HCT116 (cell line): Measurements from ENCODE around the gene ACOXL. TPM values are rescaled to one million over a fixed set of nuclear protein-coding genes. Genes with fewer than 3 reads are reported as not detected.

Experiments
- ATAC-seq: fragments of 200-7000 bp; cut with Tn5 transposase; 2 replicates; pipeline ENCODE4 v1.9.1; 2020; ENCODE audit warnings: mild to moderate bottlenecking, moderate library complexity
- BruUV-seq: library from RNA; stranded (reverse); fragments of 400-500 nt; replicated peaks from 2 replicates; lab custom pipeline; 2021; lab: Mats Ljungman, UMichigan
- CTCF ChIA-PET: fragments of 300-600 bp; sonication (Branson Sonifier 250); formaldehyde crosslinking; loops from one replicate; lab custom pipeline; 2021; ENCODE audit warnings: antibody characterized with exemption; lab: Charles Lee
- POLR2A ChIA-PET: fragments of 300-600, 350-600 bp; sonication (Branson Sonifier 250); formaldehyde crosslinking; loops from one replicate; lab custom pipeline; 2021; ENCODE audit warnings: antibody characterized with exemption; lab: Charles Lee
- RAD21 ChIA-PET, 2 experiments: fragments of 300-600 bp; sonication (Branson Sonifier 250); formaldehyde crosslinking; loops; one replicate each; lab custom pipeline; 2023; ENCODE audit warnings: low total read pairs in 2 of 2; ENCODE audit not compliant: uncharacterized antibody in 2 of 2, unreplicated experiment in 2 of 2, low non-redundant PET in 1 of 2; lab: Charles Lee
- DNase-seq: peaks from one replicate; pipeline ENCODE4 v3.0.0-alpha.2; 2010; ENCODE audit warnings: low read depth, low spot score
- H2AFZ ChIP-seq: fragments of 200-600 bp; shearing (Covaris generic), sonication (generic); 2 replicates; pipeline ENCODE4 v1.6.1; 2017; ENCODE audit warnings: low read depth, mixed run types, mixed read lengths, antibody characterized with exemption, low read length; ENCODE audit not compliant: poor library complexity, severe bottlenecking
- H3K27ac ChIP-seq: 2 replicates; pipeline ENCODE4 v1.5.1; 2012; ENCODE audit warnings: low read depth, low read length
- H3K27me3 ChIP-seq: fragments of 200-600 bp; sonication (generic); 2 replicates; pipeline ENCODE4 v1.6.1; 2016; ENCODE audit warnings: mixed run types, low read length, mixed read lengths; ENCODE audit not compliant: insufficient read depth
- H3K36me3 ChIP-seq, 2 experiments: fragments of 200-500 bp in 1 of 2; fragments of 200-600 bp in 1 of 2; sonication (Bioruptor generic) in 1 of 2; sonication (generic) in 1 of 2; 2 replicates each; pipeline versions ENCODE4 v1.5.1 to v1.6.1; 2014 to 2016; ENCODE audit warnings: low read length in 2 of 2, inconsistent platforms in 1 of 2, mixed read lengths in 1 of 2, mixed run types in 1 of 2; ENCODE audit not compliant: insufficient read depth in 2 of 2, control insufficient read depth in 1 of 2
- H3K4me1 ChIP-seq, 2 experiments: fragments of 200-600 bp in 1 of 2; sonication (generic) in 1 of 2; 2 replicates each; pipeline versions ENCODE4 v1.5.1 to v1.6.1; 2012 to 2017; ENCODE audit warnings: low read length in 2 of 2, inconsistent platforms in 1 of 2, mild to moderate bottlenecking in 1 of 2, mixed read lengths in 1 of 2, mixed run types in 1 of 2, moderate library complexity in 1 of 2; ENCODE audit not compliant: insufficient read depth in 2 of 2, control insufficient read depth in 1 of 2
- H3K4me2 ChIP-seq: fragments of 200-600 bp; sonication (generic); 2 replicates; pipeline ENCODE4 v1.6.1; 2017; ENCODE audit warnings: mixed run types, low read length, mixed read lengths
- H3K4me3 ChIP-seq, 2 experiments: fragments of 200-600 bp in 1 of 2; sonication (generic) in 1 of 2; replicated peaks in 1 of 2; 2 replicates each; pipeline ENCODE4 v1.5.1; 2011 to 2016; ENCODE audit warnings: low read length in 2 of 2, control low read depth in 1 of 2, low read depth in 1 of 2, mild to moderate bottlenecking in 1 of 2, mixed read lengths in 1 of 2, mixed run types in 1 of 2
- H3K79me2 ChIP-seq: fragments of 200-600 bp; sonication (generic); 2 replicates; pipeline ENCODE4 v1.6.1; 2017; ENCODE audit warnings: mild to moderate bottlenecking, mixed run types, low read length, moderate library complexity, mixed read lengths; ENCODE audit not compliant: insufficient read depth
- H3K9ac ChIP-seq: fragments of 200-600 bp; sonication (generic); 2 replicates; pipeline ENCODE4 v1.6.1; 2016; ENCODE audit warnings: low read length, mixed read lengths
- H3K9me2 ChIP-seq: fragments of 200-600 bp; sonication (generic), shearing (Covaris generic); 2 replicates; pipeline ENCODE4 v1.6.1; 2017; ENCODE audit warnings: mixed run types, mild to moderate bottlenecking, moderate library complexity; ENCODE audit not compliant: insufficient read depth
- H3K9me3 ChIP-seq, 2 experiments: fragments of 200-500 bp in 1 of 2; fragments of 200-600 bp in 1 of 2; sonication (Bioruptor generic) in 1 of 2; sonication (generic) in 1 of 2; 2 replicates each; pipeline ENCODE4 v1.6.1; 2014 to 2017; ENCODE audit warnings: low read length in 2 of 2, mixed read lengths in 2 of 2, inconsistent platforms in 1 of 2, low read depth in 1 of 2, mild to moderate bottlenecking in 1 of 2, mixed run types in 1 of 2, moderate library complexity in 1 of 2; ENCODE audit not compliant: control insufficient read depth in 1 of 2, insufficient read depth in 1 of 2
- H4K20me1 ChIP-seq: fragments of 200-600 bp; sonication (generic), shearing (Covaris generic); 2 replicates; pipeline ENCODE4 v1.6.1; 2017; ENCODE audit warnings: mixed run types, mild to moderate bottlenecking, moderate library complexity; ENCODE audit not compliant: insufficient read depth
- CEBPB ChIP-seq: IDR thresholded peaks from 2 replicates; pipeline ENCODE4 v1.6.1; 2012; ENCODE audit warnings: low read depth
- CTCF ChIP-seq, 3 experiments: fragments of 200-600 bp in 1 of 3; sonication (generic) in 1 of 3; IDR thresholded peaks in 2 of 3; conservative IDR thresholded peaks in 1 of 3; 2 replicates each; pipeline ENCODE4 v1.5.1; 2012 to 2017; ENCODE audit warnings: low read depth in 2 of 3, low read length in 2 of 3, antibody characterized with exemption in 1 of 3, borderline replicate concordance in 1 of 3, control low read depth in 1 of 3, mild to moderate bottlenecking in 1 of 3, mixed read lengths in 1 of 3, mixed run types in 1 of 3, moderate library complexity in 1 of 3; ENCODE audit not compliant: insufficient read depth in 1 of 3
- EZH2 ChIP-seq: fragments of 200-600 bp; sonication (generic); IDR thresholded peaks from 2 replicates; pipeline ENCODE4 v1.6.1; 2017; ENCODE audit warnings: antibody characterized with exemption, mixed run types
- EZH2phosphoT487 ChIP-seq: fragments of 200-600 bp; IDR thresholded peaks from 2 replicates; pipeline ENCODE4 v1.6.1; 2018; ENCODE audit warnings: antibody characterized with exemption, borderline replicate concordance
- POLR2A ChIP-seq: IDR thresholded peaks from 2 replicates; pipeline ENCODE4 v1.7.0; 2011; ENCODE audit warnings: borderline replicate concordance; ENCODE audit not compliant: insufficient read depth, insufficient read length; ENCODE audit errors: extremely low read depth
- intact Hi-C: fragments of 100-400 bp; cut with micrococcal nuclease; formaldehyde crosslinking; loops from 2 replicates; pipeline ENCODE4 v1.10.0; 2022
- total RNA-seq: library from RNA; stranded (reverse); gene quantifications from one replicate; pipeline ENCODE4 v1.2.1, GENCODE V29; 2021; ENCODE audit not compliant: unreplicated experiment
- TF ChIP-seq, protein P1 (sequence below): IDR thresholded peaks from 2 replicates; pipeline ENCODE4 v1.6.1; 2012; ENCODE audit warnings: low read depth

ACOXL gene
- total RNA-seq, 1 experiment from 2014 or later: 5.5 TPM

GRCh38 chr2:110873056-110873502 lies 140.7 kb downstream of the ACOXL start:
- H3K9ac ChIP-seq: no peak overlapping the region
- RAD21 ChIA-PET: no interaction called here
- CTCF ChIA-PET: no interaction called here
- H3K9me2 ChIP-seq: no peaks in the 10 kb centered on the region
- H3K4me1 ChIP-seq: peaks cover 9 to 14% of the 10 kb centered on the region in 2 experiments; a peak in 3 of 4 replicates
- POLR2A ChIA-PET: no interaction called here
- intact Hi-C loops: no loop called here
- no peaks in the 10 kb centered on the region for H3K36me3 ChIP-seq
- no peaks in the 10 kb centered on the region for H4K20me1 ChIP-seq
- no peaks in the 10 kb centered on the region for H3K9me3 ChIP-seq
- ATAC-seq (no peak), DNase-seq (no peak)
- H3K4me3 ChIP-seq: no peak overlapping the region
- no peak for TF ChIP-seq EZH2
- no peak for TF ChIP-seq CEBPB
- BruUV-seq: no TSS peak
- no peak overlapping the region for H3K27ac ChIP-seq
- no peaks in the 10 kb centered on the region for H3K79me2 ChIP-seq
- no peak overlapping the region for H2AFZ ChIP-seq
- H3K4me2 ChIP-seq: no peak overlapping the region
- no peaks in the 10 kb centered on the region for H3K27me3 ChIP-seq

- ATAC-seq (no peak), DNase-seq (no peak)
- Histone ChIP-seq H3K36me3 (no peaks in the 10 kb centered on the region), H3K4me1 (peaks cover 9 to 13% of the 10 kb centered on the region in 2 experiments; a peak in 3 of 4 replicates), H3K9me3 (no peaks in the 10 kb centered on the region), H3K4me3 (no peak overlapping the region), H3K4me2 (no peak overlapping the region), H3K27ac (no peak overlapping the region), H4K20me1 (no peaks in the 10 kb centered on the region), H3K9me2 (no peaks in the 10 kb centered on the region), H3K9ac (no peak overlapping the region), H2AFZ (no peak overlapping the region), H3K27me3 (no peaks in the 10 kb centered on the region), H3K79me2 (no peaks in the 10 kb centered on the region)
- BruUV-seq: no TSS peak
- ChIA-PET POLR2A (no interaction called here), RAD21 (no interaction called here), CTCF (no interaction called here)
- intact Hi-C loops: no loop called here
- TF ChIP-seq, protein P1, sequence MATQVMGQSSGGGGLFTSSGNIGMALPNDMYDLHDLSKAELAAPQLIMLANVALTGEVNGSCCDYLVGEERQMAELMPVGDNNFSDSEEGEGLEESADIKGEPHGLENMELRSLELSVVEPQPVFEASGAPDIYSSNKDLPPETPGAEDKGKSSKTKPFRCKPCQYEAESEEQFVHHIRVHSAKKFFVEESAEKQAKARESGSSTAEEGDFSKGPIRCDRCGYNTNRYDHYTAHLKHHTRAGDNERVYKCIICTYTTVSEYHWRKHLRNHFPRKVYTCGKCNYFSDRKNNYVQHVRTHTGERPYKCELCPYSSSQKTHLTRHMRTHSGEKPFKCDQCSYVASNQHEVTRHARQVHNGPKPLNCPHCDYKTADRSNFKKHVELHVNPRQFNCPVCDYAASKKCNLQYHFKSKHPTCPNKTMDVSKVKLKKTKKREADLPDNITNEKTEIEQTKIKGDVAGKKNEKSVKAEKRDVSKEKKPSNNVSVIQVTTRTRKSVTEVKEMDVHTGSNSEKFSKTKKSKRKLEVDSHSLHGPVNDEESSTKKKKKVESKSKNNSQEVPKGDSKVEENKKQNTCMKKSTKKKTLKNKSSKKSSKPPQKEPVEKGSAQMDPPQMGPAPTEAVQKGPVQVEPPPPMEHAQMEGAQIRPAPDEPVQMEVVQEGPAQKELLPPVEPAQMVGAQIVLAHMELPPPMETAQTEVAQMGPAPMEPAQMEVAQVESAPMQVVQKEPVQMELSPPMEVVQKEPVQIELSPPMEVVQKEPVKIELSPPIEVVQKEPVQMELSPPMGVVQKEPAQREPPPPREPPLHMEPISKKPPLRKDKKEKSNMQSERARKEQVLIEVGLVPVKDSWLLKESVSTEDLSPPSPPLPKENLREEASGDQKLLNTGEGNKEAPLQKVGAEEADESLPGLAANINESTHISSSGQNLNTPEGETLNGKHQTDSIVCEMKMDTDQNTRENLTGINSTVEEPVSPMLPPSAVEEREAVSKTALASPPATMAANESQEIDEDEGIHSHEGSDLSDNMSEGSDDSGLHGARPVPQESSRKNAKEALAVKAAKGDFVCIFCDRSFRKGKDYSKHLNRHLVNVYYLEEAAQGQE: no peak
- TF ChIP-seq EZH2phosphoT487: no peak
- TF ChIP-seq POLR2A: no peak
- no peak for TF ChIP-seq CTCF (IDR thresholded peaks at IDR 0.05 in 2 of 3, conservative IDR thresholded peaks at IDR 0.05 in 1 of 3; ENCODE audit: borderline replicate concordance in 1 of 3, insufficient read depth in 1 of 3, low read depth in 2 of 3, low read length in 2 of 3)
Observed at GRCh38 chr2:110873597-110874452, 141.5 kb downstream of the ACOXL start.
